AG04449 (cell line): ENCODE measurements around the gene TP53I13.

ENCODE experiments used
- CTCF ChIA-PET: fragments of 350-600 bp; formaldehyde crosslinking; extraction: SDS; loops from one replicate; lab custom pipeline; 2021; ENCODE audit warnings: antibody characterized with exemption; lab: Yijun Ruan, JAX
- POLR2A ChIA-PET: fragments of 400-600, 350-600 bp; formaldehyde crosslinking; extraction: SDS; loops from one replicate; lab custom pipeline; 2020; ENCODE audit warnings: antibody characterized with exemption, inconsistent platforms; lab: Yijun Ruan, JAX
- DNase-seq: peaks from one replicate; pipeline ENCODE4 v3.0.0-alpha.2; 2010; ENCODE audit warnings: low read depth, low spot score
- H3K4me3 ChIP-seq: 2 replicates; pipeline ENCODE4 v1.5.1; 2011; ENCODE audit warnings: low read depth, mild to moderate bottlenecking, control low read depth, low read length
- TF ChIP-seq, protein P1 (sequence below): IDR thresholded peaks from one replicate; pipeline ENCODE4 v1.5.1; 2011; ENCODE audit warnings: mild to moderate bottlenecking, moderate library complexity, low read length, control low read depth, inconsistent platforms; ENCODE audit not compliant: insufficient read depth; ENCODE audit errors: missing control alignments

Gene TP53I13

DNA sequence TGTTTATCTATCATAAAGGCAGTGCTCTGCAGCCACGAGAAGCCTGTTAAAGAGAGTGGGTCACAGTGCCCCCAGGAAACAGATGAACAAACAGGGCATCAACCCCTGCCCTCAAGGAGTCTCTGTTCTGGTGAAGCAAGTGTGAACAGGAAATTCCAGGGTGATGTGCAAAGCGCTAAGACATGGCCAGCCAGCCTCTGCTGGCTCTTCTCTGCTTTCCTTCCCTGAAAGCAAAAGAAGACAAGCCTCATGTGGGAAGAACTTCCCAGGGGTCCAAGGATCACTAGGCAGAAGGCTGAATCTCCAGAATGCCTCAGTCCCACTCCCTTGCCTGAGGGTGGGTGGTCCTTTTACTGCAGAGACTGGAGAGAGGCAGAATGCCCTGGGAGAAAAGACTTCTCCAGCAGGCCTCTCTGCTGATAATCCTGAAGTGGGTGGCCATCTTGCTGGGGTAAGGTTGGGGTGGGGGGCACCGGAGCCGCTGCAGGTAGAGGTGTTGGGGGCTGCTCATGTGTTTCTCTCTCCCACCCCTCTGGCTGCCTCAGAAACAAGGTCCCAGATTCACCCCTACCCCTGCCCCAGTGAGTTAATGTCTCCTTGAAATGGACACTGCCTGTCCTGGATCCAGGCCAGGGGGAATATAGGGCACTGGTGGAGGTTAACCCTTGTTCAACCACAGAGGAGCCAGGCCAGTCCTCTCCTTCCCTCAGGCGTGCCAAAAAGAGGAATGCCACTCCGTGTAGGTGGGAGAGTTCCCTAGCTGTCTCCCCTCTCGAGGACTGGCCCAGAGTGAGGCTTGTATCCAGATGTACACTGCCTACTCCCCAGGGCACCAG is 26.8 kb downstream of the TP53I13 start:
- no peak for DNase-seq
- TF ChIP-seq, protein P1, sequence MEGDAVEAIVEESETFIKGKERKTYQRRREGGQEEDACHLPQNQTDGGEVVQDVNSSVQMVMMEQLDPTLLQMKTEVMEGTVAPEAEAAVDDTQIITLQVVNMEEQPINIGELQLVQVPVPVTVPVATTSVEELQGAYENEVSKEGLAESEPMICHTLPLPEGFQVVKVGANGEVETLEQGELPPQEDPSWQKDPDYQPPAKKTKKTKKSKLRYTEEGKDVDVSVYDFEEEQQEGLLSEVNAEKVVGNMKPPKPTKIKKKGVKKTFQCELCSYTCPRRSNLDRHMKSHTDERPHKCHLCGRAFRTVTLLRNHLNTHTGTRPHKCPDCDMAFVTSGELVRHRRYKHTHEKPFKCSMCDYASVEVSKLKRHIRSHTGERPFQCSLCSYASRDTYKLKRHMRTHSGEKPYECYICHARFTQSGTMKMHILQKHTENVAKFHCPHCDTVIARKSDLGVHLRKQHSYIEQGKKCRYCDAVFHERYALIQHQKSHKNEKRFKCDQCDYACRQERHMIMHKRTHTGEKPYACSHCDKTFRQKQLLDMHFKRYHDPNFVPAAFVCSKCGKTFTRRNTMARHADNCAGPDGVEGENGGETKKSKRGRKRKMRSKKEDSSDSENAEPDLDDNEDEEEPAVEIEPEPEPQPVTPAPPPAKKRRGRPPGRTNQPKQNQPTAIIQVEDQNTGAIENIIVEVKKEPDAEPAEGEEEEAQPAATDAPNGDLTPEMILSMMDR: no peak
- CTCF ChIA-PET: interaction anchor here (1.0 to 5.0 kb wide), 5 partner anchors 14 to 225 kb away, joined by 3 to 103 read pairs (median 26); no protein-coding TSS in a partner anchor
- no peak overlapping the region for H3K4me3 ChIP-seq
- POLR2A ChIA-PET: no interaction called here

DNA sequence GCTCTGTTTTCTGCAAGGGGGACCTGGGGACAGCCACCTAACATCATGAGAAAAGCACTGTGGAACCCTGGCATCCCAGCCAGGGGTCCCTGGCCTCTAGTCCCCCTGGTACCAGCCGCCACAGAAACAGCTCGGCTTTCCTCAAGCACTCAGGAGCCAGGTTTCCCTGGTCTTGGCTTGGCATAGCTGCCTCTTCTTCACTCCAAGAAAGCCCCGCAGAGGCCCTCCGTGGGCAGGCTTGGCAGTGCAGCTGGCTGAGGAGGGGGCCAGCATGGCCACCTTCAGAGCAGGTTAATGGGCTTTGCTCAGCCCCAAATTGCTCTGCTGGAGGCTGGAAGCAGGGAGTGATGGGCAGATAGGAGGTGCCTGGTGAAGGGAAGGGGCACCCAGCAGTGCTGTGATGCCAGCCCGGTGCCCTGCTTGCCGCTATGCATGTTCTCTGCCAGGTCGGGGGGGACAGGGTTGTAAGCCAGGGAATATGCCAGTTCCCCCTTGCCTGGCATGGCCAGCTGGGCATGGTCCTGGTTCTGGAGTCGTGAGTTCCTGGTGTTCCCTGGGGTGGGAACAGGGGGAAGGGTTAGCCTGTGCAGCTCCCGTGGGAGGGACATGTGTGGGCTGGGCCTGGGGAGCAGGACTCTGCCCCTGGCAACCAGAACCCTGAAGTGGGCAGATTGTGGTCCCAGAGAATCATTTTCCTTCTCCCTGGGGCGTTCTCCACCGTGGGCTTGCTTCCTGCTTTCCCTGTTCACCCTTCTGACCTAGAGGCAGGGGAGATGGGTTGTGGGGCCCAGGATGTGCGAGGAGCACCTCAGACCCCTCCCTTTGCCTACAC is 27.7 kb downstream of the TP53I13 start:
- CTCF ChIA-PET: interaction anchor here (1.0 to 4.3 kb wide), 4 partner anchors 15 to 226 kb away, joined by 3 to 26 read pairs (median 18); no protein-coding TSS in a partner anchor
- DNase-seq: no peak
- TF ChIP-seq, protein P1: no peak
- POLR2A ChIA-PET: no interaction called here
- H3K4me3 ChIP-seq: no peak overlapping the region

DNA sequence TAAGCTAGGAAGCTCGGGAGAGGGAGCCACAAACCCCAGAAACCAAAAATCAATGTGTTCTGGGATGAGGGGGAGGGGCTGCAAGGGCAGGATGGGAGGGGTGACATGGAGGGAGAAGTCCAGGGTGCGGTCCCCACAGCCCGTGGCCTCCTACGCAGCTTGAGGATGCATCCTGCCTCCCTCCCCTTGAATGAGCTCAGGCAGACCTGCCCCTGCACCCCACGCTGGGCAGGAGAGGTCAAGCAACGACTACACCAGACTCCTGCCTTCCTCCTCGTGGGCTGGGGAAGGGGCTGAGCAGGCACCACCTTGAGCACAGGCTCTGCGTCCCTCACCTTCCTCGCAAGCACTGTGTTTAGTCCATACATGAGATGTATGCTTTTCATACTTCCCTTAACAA is 28.3 kb downstream of the TP53I13 start:
- TF ChIP-seq, protein P1: no peak
- H3K4me3 ChIP-seq: no peak overlapping the region
- ChIA-PET POLR2A (no interaction called here), CTCF (interaction anchor here (1.9 to 4.3 kb wide), 4 partner anchors 16 to 227 kb away, joined by 8 to 26 read pairs (median 18); no protein-coding TSS in a partner anchor)
- no peak for DNase-seq

DNA sequence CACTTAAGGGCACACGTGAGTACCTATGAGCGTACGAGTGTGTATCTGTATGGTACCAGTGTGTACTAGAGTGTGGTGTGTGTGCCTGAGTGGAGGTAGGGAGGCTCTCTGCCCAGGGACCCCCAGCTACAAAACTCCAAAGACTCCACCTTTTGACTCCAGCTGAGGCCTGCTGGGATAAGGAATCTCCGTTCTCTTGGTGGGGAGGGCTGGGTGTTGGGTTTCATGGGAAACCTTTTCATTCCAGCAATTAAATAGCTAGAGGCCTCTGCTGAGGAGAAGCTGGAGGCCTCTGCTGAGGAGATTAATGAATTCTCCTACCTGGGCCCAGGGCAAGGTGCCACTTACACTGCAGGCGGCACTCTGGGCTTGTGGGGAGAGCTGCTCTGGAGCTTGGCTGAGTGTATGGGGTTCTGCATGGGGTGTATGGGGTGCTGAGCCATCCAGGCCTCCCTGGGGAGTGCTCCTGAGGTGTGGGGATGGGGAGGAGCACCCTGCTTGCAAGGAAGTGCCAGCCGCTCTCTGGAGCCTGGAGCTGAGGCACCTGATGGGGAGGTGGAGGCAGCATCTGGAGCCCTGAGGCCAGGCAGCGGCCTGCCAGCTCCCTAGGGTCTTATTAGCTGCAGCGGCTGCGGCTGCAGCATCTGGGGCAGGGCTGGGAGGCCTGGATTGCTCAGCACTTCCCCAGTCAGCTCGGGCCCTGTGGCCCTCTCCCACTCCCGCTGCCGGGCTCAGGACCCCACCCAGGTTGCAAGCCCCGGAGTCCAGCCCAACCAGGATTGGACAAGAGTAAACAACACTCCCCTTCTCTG is 29.1 kb downstream of the TP53I13 start:
- DNase-seq: no peak
- no peak overlapping the region for H3K4me3 ChIP-seq
- ChIA-PET CTCF (interaction anchor here (1.9 to 4.3 kb wide), 4 partner anchors 17 to 228 kb away, joined by 8 to 26 read pairs (median 18); no protein-coding TSS in a partner anchor), POLR2A (no interaction called here)
- TF ChIP-seq, protein P1: no peak

DNA sequence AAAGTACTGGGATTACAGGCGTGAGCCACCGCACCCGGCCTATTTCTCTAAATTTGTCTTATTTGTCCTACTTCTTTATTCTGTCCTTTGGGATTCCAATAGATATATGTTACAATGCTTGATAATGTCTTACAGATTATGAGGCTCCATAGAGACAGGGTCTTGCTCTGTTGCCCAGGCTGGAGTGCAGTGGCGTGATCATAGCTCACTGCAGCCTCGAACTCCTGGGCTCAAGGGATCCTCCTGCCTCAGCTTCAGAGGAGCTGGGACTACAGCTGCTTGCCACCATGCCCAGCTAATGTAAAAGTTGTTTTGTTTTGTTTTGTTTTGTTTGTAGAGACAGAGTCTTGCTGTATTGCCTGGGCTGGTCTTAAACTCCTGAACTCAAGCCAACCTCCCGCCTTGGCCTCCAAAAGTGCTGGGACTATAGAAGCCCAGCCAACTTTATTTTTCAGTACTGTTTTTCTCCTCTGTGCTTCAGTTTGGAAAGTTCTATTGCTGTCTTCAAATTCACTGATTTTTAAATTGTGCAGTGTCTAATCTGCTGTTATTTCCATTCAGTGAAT is 34.7 kb downstream of the TP53I13 start:
- ChIA-PET POLR2A (no interaction called here), CTCF (no interaction called here)
- TF ChIP-seq, protein P1: no peak
- H3K4me3 ChIP-seq: no peak overlapping the region
- DNase-seq: no peak
